ENCODE results near the gene TCP10L.
A peak's percentile ranks its signal among the peaks of the same experiment; 100 is the strongest.
"Not testable (repeated sequence)": the region's sequence is repeated elsewhere in the genome, so short reads cannot be mapped to it uniquely, and the experiment has no call there.

The TCP10L gene

GRCh38 chr21:32585042-32585710 lies at the start of gene TCP10L:
Gene TCP10L, minus strand, starts transcription at chr21:32585523. Its CDS starts 1,219 bp downstream, at chr21:32584304.
- DNase-seq = no peak

GRCh38 chr21:32626621-32627196 lies 41.4 kb upstream of the TCP10L start:
- no peak for DNase-seq

- DNase-seq = not testable (repeated sequence)
Measured at GRCh38 chr21:32618218-32618617, 32.9 kb upstream of the TCP10L start.

GRCh38 chr21:32613436-32614043 lies 28.2 kb upstream of the TCP10L start:
- no peak for DNase-seq

GRCh38 chr21:32612999-32613337 lies 27.6 kb upstream of the TCP10L start:
- DNase-seq = no peak

- DNase-seq = peak; percentile 78 to 88
Measured at GRCh38 chr21:32612075-32612998, 27.0 kb upstream of the TCP10L start, which contains the start of gene CFAP298. Gene CFAP298, minus strand, starts transcription at chr21:32612377. Its CDS starts 134 bp downstream, at chr21:32612243.

- DNase-seq = peak in 1 of 2 donors; percentile 16
Measured at GRCh38 chr21:32611471-32611997, 26.2 kb upstream of the TCP10L start.

GRCh38 chr21:32610940-32611339 lies 25.6 kb upstream of the TCP10L start:
- not testable (repeated sequence) for DNase-seq

GRCh38 chr21:32608851-32609250 lies 23.5 kb upstream of the TCP10L start:
- DNase-seq = no peak

- no peak for DNase-seq
Measured at GRCh38 chr21:32605469-32605868, 20.1 kb upstream of the TCP10L start.

- DNase-seq = no peak
Measured at GRCh38 chr21:32604464-32604863, 19.1 kb upstream of the TCP10L start.

- no peak for DNase-seq
Measured at GRCh38 chr21:32603131-32603530, 17.8 kb upstream of the TCP10L start.

- no peak for DNase-seq
Measured at GRCh38 chr21:32602099-32602498, 16.8 kb upstream of the TCP10L start.

- DNase-seq = no peak
Measured at GRCh38 chr21:32599526-32599925, 14.2 kb upstream of the TCP10L start.

- no peak for DNase-seq
Measured at GRCh38 chr21:32599091-32599490, 13.8 kb upstream of the TCP10L start.

- no peak for DNase-seq
Measured at GRCh38 chr21:32597205-32597604, 11.9 kb upstream of the TCP10L start.

- DNase-seq = no peak
Measured at GRCh38 chr21:32595431-32595830, 10.1 kb upstream of the TCP10L start.

- DNase-seq = no peak
Measured at GRCh38 chr21:32593690-32594089, 8.4 kb upstream of the TCP10L start.

GRCh38 chr21:32592929-32593502 lies 7.7 kb upstream of the TCP10L start:
- no peak for DNase-seq

- DNase-seq = no peak
Measured at GRCh38 chr21:32590130-32590529, 4.8 kb upstream of the TCP10L start.

GRCh38 chr21:32587651-32588050 lies 2.3 kb upstream of the TCP10L start:
- no peak for DNase-seq

GRCh38 chr21:32587120-32587519 lies 1.8 kb upstream of the TCP10L start:
- no peak for DNase-seq

- DNase-seq = no peak
Measured at GRCh38 chr21:32585970-32586369, 647 bp upstream of the TCP10L start.
